ENCODE results near the gene ATP10A.

DNA sequence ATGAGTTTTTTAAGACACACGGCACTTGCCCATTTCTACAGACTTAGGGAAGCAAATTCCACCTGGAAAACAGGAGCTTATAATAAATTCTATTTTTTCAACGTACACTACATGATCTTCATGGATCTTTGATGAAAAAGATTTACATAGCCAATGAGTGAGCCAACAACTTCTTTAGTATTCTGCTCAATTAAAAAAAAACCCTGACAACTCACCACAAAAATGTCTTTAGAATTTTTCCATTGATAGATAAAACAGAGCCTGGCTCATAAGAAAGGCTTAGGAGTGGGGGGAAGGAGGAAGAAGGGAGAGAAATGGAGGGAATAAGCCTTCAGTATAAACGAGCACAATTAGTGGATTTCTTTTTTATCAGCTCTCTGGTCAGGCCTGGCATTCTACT, 126.7 kb downstream of the ATP10A start:
- no peak for TF ChIP-seq POLR2AphosphoS5 (IDR thresholded peaks at IDR 0.05)
- TF ChIP-seq, protein P1, sequence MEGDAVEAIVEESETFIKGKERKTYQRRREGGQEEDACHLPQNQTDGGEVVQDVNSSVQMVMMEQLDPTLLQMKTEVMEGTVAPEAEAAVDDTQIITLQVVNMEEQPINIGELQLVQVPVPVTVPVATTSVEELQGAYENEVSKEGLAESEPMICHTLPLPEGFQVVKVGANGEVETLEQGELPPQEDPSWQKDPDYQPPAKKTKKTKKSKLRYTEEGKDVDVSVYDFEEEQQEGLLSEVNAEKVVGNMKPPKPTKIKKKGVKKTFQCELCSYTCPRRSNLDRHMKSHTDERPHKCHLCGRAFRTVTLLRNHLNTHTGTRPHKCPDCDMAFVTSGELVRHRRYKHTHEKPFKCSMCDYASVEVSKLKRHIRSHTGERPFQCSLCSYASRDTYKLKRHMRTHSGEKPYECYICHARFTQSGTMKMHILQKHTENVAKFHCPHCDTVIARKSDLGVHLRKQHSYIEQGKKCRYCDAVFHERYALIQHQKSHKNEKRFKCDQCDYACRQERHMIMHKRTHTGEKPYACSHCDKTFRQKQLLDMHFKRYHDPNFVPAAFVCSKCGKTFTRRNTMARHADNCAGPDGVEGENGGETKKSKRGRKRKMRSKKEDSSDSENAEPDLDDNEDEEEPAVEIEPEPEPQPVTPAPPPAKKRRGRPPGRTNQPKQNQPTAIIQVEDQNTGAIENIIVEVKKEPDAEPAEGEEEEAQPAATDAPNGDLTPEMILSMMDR (IDR thresholded peaks at IDR 0.05) = no peak

All from stomach (tissue), 4 donors.